Measurements from ENCODE around the gene DOCK1.
A peak's percentile ranks its signal among the peaks of the same experiment; 100 is the strongest.

The DOCK1 gene

GRCh38 chr10:127089446-127089845 is 184.2 kb downstream of the DOCK1 start:
- DNase-seq = no peak

GRCh38 chr10:127090138-127090537 is 184.9 kb downstream of the DOCK1 start:
- no peak for DNase-seq

GRCh38 chr10:127091354-127091753 is 186.1 kb downstream of the DOCK1 start:
- no peak for DNase-seq

GRCh38 chr10:127092916-127093315 is 187.7 kb downstream of the DOCK1 start:
- no peak for DNase-seq

- DNase-seq = no peak
These were observed 189.8 kb downstream of the DOCK1 start for GRCh38 chr10:127094984-127095383.

- DNase-seq = no peak
These were observed 195.9 kb downstream of the DOCK1 start for GRCh38 chr10:127100983-127101615.

GRCh38 chr10:127102176-127102575 is 196.9 kb downstream of the DOCK1 start:
- no peak for DNase-seq

- DNase-seq = no peak
These were observed 209.9 kb downstream of the DOCK1 start for GRCh38 chr10:127115100-127115499.

- peak; percentile 57 to 77 (median 62) for DNase-seq
These were observed 211.9 kb downstream of the DOCK1 start for GRCh38 chr10:127117125-127117524.

- no peak for DNase-seq
These were observed 212.8 kb downstream of the DOCK1 start for GRCh38 chr10:127118034-127118433.

- no peak for DNase-seq
These were observed 214.7 kb downstream of the DOCK1 start for GRCh38 chr10:127119936-127120335.

- DNase-seq = no peak
These were observed 217.6 kb downstream of the DOCK1 start for GRCh38 chr10:127122831-127123230.

- DNase-seq = no peak
These were observed 218.4 kb downstream of the DOCK1 start for GRCh38 chr10:127123626-127124025.

GRCh38 chr10:127125331-127125730 is 220.1 kb downstream of the DOCK1 start:
- DNase-seq = no peak

- no peak for DNase-seq
These were observed 222.6 kb downstream of the DOCK1 start for GRCh38 chr10:127127822-127128221.

GRCh38 chr10:127129104-127129503 is 223.9 kb downstream of the DOCK1 start:
- DNase-seq = no peak

- no peak for DNase-seq
These were observed 227.2 kb downstream of the DOCK1 start for GRCh38 chr10:127132451-127132850.

GRCh38 chr10:127133225-127133624 is 228.0 kb downstream of the DOCK1 start:
- DNase-seq = no peak

- DNase-seq = no peak
These were observed 228.7 kb downstream of the DOCK1 start for GRCh38 chr10:127133672-127134500.

- DNase-seq = peak in 2 of 4 experiments; percentile 51 to 60
These were observed 230.8 kb downstream of the DOCK1 start for GRCh38 chr10:127135844-127136577.

- DNase-seq = no peak
These were observed 232.2 kb downstream of the DOCK1 start for GRCh38 chr10:127137391-127137790.

GRCh38 chr10:127142136-127142535 is 236.9 kb downstream of the DOCK1 start:
- DNase-seq = no peak

- no peak for DNase-seq
These were observed 237.6 kb downstream of the DOCK1 start for GRCh38 chr10:127142856-127143255.
